Osteocyte (in vitro differentiated cells): ENCODE data around the gene SAMD14. TPM values are rescaled to one million over a fixed set of nuclear protein-coding genes. Genes with fewer than 3 reads are reported as not detected.

Source experiments
- DNase-seq: peaks from one replicate; pipeline ENCODE4 v3.0.0; 2021; ENCODE audit warnings: mixed read lengths; ENCODE audit not compliant: unreplicated experiment; ENCODE audit errors: extremely low spot score
- H3K27ac Mint-ChIP-seq: one replicate; pipeline ENCODE4 v1.8.0; 2021; ENCODE audit warnings: mild to moderate bottlenecking, mixed read lengths; ENCODE audit not compliant: unreplicated experiment
- H3K27me3 Mint-ChIP-seq: one replicate; pipeline ENCODE4 v1.8.0; 2021; ENCODE audit warnings: mixed read lengths; ENCODE audit not compliant: unreplicated experiment
- H3K36me3 Mint-ChIP-seq: one replicate; pipeline ENCODE4 v1.8.0; 2021; ENCODE audit warnings: mixed read lengths; ENCODE audit not compliant: unreplicated experiment
- H3K4me1 Mint-ChIP-seq: one replicate; pipeline ENCODE4 v1.8.0; 2021; ENCODE audit warnings: mixed read lengths; ENCODE audit not compliant: unreplicated experiment
- H3K4me3 Mint-ChIP-seq: one replicate; pipeline ENCODE4 v1.8.0; 2021; ENCODE audit warnings: mild to moderate bottlenecking, moderate library complexity, mixed read lengths; ENCODE audit not compliant: unreplicated experiment
- H3K9me3 Mint-ChIP-seq: one replicate; pipeline ENCODE4 v1.8.0; 2021; ENCODE audit warnings: mixed read lengths; ENCODE audit not compliant: unreplicated experiment
- CTCF ChIP-seq: fragments of 200-600 bp; sonication (generic); IDR thresholded peaks from 2 replicates; pipeline ENCODE4 v1.5.0; 2021; ENCODE audit warnings: antibody characterized with exemption, mild to moderate bottlenecking, moderate library complexity
- total RNA-seq: library from RNA; stranded (reverse); gene quantifications from 2 replicates; pipeline ENCODE4 v1.2.1, GENCODE V29; 2021

The SAMD14 gene
- total RNA-seq, 1 donor from 2014 or later, result 36.8 TPM

GRCh38 chr17:50107790-50108414 lies 22.1 kb downstream of the SAMD14 start:
- no peak for TF ChIP-seq CTCF
- H3K4me3 Mint-ChIP-seq, result no peak overlapping the region
- peak overlapping the region; percentile 18 for H3K27ac Mint-ChIP-seq
- no peaks in the 10 kb centered on the region for H3K27me3 Mint-ChIP-seq
- H3K4me1 Mint-ChIP-seq, result peaks cover 15% of the 10 kb centered on the region
- H3K9me3 Mint-ChIP-seq, result no peaks in the 10 kb centered on the region
- peaks cover 21% of the 10 kb centered on the region for H3K36me3 Mint-ChIP-seq
- no peak for DNase-seq

- H3K36me3 Mint-ChIP-seq, result peaks cover 21% of the 10 kb centered on the region
- no peak for TF ChIP-seq CTCF
- no peaks in the 10 kb centered on the region for H3K27me3 Mint-ChIP-seq
- H3K4me3 Mint-ChIP-seq, result no peak overlapping the region
- no peaks in the 10 kb centered on the region for H3K9me3 Mint-ChIP-seq
- DNase-seq, result no peak
- H3K4me1 Mint-ChIP-seq, result peaks cover 22% of the 10 kb centered on the region
- H3K27ac Mint-ChIP-seq, result no peak overlapping the region
Measured at GRCh38 chr17:50106393-50107131, 23.4 kb downstream of the SAMD14 start.

- H3K4me1 Mint-ChIP-seq, result peaks cover 28% of the 10 kb centered on the region
- H3K4me3 Mint-ChIP-seq, result no peak overlapping the region
- no peaks in the 10 kb centered on the region for H3K9me3 Mint-ChIP-seq
- H3K27me3 Mint-ChIP-seq, result no peaks in the 10 kb centered on the region
- H3K27ac Mint-ChIP-seq, result no peak overlapping the region
- H3K36me3 Mint-ChIP-seq, result peaks cover 21% of the 10 kb centered on the region
- no peak for DNase-seq
- TF ChIP-seq CTCF, result no peak
Measured at GRCh38 chr17:50105811-50106210, 24.1 kb downstream of the SAMD14 start.

GRCh38 chr17:50103941-50104340 lies 26.0 kb downstream of the SAMD14 start:
- peaks cover 25% of the 10 kb centered on the region for H3K36me3 Mint-ChIP-seq
- no peaks in the 10 kb centered on the region for H3K27me3 Mint-ChIP-seq
- DNase-seq, result no peak
- H3K9me3 Mint-ChIP-seq, result no peaks in the 10 kb centered on the region
- H3K4me1 Mint-ChIP-seq, result peaks cover 40% of the 10 kb centered on the region
- H3K27ac Mint-ChIP-seq, result no peak overlapping the region
- H3K4me3 Mint-ChIP-seq, result no peak overlapping the region
- no peak for TF ChIP-seq CTCF

- no peak for TF ChIP-seq CTCF
- no peak for DNase-seq
- no peaks in the 10 kb centered on the region for H3K9me3 Mint-ChIP-seq
- H3K27ac Mint-ChIP-seq, result no peak overlapping the region
- H3K36me3 Mint-ChIP-seq, result peaks cover 32% of the 10 kb centered on the region
- H3K4me3 Mint-ChIP-seq, result no peak overlapping the region
- no peaks in the 10 kb centered on the region for H3K27me3 Mint-ChIP-seq
- H3K4me1 Mint-ChIP-seq, result peaks cover 43% of the 10 kb centered on the region
Measured at GRCh38 chr17:50103252-50103651, 26.7 kb downstream of the SAMD14 start.
